Esophagus squamous epithelium (tissue), 4 donors: ENCODE measurements around the gene BUD13.

Experiments used
- CTCF ChIP-seq, 6 experiments: fragments of 450-650 bp in 4 of 6; fragments of 200-600 bp in 2 of 6; sonication (generic) in 2 of 6; IDR thresholded peaks; one replicate each; pipeline ENCODE4 v1.5.1; 2016 to 2019; ENCODE audit warnings: antibody characterized with exemption in 6 of 6, mild to moderate bottlenecking in 4 of 6, moderate library complexity in 4 of 6
- POLR2A ChIP-seq, 4 donors: fragments of 450-650 bp; IDR thresholded peaks; one replicate each; pipeline ENCODE4 v1.6.1; 2017; ENCODE audit warnings: antibody characterized with exemption in 4 of 4, mild to moderate bottlenecking in 4 of 4, moderate library complexity in 3 of 4

- TF ChIP-seq POLR2A (IDR thresholded peaks at IDR 0.05) (no peak), CTCF (IDR thresholded peaks at IDR 0.05) (no peak)
Measured at GRCh38 chr11:116703421-116703820, 69.4 kb downstream of the BUD13 start.
